C4-2B (cell line): Measurements from ENCODE around the gene METRN.

Experiments
- ZFX ChIP-seq: fragments of 450-650 bp; IDR thresholded peaks from 2 replicates; pipeline ENCODE4 v1.6.1; 2017
- TF ChIP-seq, protein P1 (sequence below): fragments of 450-650 bp; conservative IDR thresholded peaks from 2 replicates; pipeline ENCODE4 v1.5.1; 2017; ENCODE audit warnings: mild to moderate bottlenecking

DNA sequence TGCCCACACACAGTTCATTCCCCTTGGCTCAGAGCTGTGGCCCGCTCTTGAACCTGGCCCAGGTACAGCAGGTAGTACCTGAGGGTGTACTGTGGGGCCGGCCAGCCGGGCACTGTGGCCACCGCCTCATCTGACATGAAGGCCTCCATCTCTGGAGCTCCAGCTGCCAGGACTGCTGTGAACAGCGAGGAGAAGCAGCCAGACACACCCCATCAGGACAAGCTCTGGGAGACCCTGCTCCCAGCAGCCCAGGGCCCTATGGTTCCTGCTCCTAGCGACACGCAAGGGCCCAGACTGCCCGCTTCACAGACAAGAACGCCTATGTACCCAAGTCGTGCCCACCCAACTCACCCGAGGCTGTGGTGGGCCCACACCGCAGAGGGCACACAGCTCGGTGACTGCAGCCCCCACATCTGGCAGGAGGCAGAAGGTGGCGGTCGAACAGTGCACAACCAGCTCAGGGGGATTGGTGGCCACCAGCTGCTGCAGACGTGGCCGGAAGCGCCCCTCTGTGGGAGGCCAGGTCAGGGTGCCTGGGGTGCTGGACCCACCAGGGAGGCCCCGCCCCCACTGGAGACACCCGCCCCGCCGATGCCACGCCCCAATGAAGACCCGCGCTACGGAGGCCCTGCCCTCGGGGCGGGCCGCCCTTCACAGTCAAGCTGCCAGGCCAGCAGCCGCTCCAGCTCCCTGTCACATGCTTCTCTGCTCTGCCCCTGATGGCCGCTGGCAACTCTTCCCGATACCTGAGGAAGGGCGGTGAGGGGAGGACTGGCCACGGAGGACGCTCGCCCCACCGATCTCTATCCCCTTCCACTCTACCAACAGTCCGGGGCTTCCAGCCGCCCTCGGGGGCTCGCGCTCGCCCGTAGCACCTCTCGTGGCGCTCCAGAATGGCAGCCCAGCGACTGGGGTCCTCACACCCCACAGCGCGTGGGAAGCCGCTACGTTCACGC lies 35.8 kb upstream of the METRN start:
- TF ChIP-seq, protein P1, sequence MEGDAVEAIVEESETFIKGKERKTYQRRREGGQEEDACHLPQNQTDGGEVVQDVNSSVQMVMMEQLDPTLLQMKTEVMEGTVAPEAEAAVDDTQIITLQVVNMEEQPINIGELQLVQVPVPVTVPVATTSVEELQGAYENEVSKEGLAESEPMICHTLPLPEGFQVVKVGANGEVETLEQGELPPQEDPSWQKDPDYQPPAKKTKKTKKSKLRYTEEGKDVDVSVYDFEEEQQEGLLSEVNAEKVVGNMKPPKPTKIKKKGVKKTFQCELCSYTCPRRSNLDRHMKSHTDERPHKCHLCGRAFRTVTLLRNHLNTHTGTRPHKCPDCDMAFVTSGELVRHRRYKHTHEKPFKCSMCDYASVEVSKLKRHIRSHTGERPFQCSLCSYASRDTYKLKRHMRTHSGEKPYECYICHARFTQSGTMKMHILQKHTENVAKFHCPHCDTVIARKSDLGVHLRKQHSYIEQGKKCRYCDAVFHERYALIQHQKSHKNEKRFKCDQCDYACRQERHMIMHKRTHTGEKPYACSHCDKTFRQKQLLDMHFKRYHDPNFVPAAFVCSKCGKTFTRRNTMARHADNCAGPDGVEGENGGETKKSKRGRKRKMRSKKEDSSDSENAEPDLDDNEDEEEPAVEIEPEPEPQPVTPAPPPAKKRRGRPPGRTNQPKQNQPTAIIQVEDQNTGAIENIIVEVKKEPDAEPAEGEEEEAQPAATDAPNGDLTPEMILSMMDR: no peak
- no peak for TF ChIP-seq ZFX
